ENCODE data around the gene ZNF888.
"Not testable (repeated sequence)": the region's sequence is repeated elsewhere in the genome, so short reads cannot be mapped to it uniquely, and the experiment has no call there.

ZNF888 gene

DNA sequence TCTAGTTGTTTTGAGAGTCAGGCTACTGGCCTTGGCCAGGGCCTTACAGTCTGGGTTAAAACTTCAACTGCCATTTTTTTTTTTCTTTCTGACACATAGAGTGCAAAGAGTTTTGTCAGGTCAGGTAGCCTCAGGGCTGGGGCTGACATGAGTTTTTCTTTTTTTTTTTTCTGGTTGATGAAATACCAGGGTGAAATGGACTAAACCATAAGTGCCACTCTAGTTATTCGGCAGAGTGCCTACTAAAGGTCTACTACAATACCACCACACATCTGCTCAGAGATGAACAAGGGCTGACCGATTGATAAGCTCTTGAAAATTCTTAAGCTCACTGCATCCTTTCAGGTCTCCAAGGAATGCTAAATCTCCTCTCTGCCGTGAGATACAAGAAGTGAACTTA, 21.4 kb downstream of the ZNF888 start:
- in situ Hi-C loops (cut with HindIII; ENCODE audit: low sequenced_read_pairs) = no loop called here
- H3K4me3 ChIP-seq (ENCODE audit: low read depth, low read length) = no peak overlapping the region
- DNase-seq (ENCODE audit: low read depth) = no peak
- TF ChIP-seq, protein P1, sequence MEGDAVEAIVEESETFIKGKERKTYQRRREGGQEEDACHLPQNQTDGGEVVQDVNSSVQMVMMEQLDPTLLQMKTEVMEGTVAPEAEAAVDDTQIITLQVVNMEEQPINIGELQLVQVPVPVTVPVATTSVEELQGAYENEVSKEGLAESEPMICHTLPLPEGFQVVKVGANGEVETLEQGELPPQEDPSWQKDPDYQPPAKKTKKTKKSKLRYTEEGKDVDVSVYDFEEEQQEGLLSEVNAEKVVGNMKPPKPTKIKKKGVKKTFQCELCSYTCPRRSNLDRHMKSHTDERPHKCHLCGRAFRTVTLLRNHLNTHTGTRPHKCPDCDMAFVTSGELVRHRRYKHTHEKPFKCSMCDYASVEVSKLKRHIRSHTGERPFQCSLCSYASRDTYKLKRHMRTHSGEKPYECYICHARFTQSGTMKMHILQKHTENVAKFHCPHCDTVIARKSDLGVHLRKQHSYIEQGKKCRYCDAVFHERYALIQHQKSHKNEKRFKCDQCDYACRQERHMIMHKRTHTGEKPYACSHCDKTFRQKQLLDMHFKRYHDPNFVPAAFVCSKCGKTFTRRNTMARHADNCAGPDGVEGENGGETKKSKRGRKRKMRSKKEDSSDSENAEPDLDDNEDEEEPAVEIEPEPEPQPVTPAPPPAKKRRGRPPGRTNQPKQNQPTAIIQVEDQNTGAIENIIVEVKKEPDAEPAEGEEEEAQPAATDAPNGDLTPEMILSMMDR (IDR thresholded peaks at IDR 0.05; ENCODE audit: low read depth, low read length, missing control alignments) = no peak

DNA sequence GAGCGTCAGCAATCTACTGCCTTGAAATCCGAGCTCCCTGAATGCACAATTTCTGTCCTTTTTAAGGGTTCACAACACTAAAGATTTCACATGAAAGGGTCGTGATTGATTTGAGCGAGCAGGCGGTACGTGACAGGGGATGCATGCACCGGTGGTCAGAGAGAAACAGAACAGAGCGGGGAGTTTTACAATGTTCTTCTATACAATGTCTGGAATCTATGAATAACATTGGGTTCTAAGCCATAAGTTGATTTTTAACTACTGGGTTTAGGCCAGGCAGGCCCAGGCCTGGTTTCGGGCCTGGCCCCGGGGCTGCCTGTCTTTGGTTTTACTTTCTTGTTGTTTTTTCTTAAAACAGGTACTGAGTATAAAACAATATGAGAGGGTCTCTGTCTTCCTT, 24.6 kb downstream of the ZNF888 start:
- DNase-seq (ENCODE audit: low read depth); in situ Hi-C loops (cut with HindIII; ENCODE audit: low sequenced_read_pairs); H3K4me3 ChIP-seq (ENCODE audit: low read depth, low read length): not testable (repeated sequence)

DNA sequence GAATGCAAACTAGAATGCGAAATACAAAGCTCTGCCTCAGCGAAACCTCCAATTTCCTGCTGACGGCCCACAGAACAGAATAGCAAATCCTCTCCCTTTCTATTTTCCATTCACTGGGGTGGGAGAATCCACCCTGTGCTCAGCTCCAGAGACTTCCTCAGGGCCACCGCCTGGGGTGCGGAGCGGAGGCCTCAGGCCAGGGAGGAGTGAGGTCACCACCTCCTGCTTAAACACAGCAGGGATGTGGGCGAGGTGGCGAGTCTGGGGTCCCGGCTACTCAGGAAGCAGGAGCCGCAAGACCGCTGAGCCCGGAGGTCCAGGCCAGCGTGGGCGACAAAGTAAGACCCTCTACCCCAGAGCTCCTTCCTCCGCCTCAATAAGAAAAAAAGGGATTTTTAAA, 25.1 kb downstream of the ZNF888 start:
- H3K4me3 ChIP-seq (ENCODE audit: low read depth, low read length) = peak overlapping the region; percentile 86
- in situ Hi-C loops (cut with HindIII; ENCODE audit: low sequenced_read_pairs) = no loop called here
- TF ChIP-seq, protein P1 (IDR thresholded peaks at IDR 0.05; ENCODE audit: low read depth, low read length, missing control alignments) = no peak
- DNase-seq (ENCODE audit: low read depth) = no peak

DNA sequence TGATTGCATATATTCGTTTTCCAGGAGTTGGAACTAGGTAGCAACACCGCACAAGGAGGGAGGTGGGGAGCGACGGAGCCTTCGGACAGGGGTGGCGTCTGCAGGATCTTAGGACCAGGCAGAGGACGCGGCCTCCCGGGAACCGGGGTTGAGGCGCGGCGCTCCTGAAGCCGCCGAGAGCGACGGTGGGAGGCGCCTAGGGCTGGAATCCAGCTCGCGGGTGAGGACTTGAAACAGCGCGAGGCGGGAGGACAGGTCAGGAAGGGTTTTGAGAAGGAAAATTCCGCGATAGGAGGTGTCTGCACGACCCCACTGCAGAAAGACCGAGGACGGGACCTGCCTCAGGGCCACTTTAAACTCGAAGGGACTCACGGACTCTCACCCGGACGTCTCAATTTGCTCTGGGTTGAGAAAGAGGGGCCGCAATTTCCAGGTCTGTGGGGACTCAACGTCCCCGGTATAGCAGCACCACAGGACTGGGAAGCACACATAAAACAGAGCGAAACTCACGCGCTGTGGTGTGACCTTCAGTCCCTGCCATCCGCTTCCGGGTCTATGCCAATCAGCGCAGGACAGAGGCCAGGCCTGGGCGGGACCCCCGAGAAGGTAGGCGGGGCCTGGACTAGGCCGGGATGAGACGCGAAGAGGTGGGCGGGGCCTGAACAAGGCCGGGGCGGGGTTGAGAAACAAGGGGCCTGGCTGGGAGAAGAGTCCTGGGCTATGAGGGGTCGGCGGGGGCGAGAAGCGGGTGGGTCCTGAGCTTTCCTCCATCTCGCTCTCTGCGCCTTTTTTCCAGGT, 25.9 kb downstream of the ZNF888 start, which contains the start of gene ZNF320:
ZNF320 (minus strand) TSS at position 498 of the 798 bp plus-strand sequence. CDS start 7,380 bp downstream, outside the sequence.
- peak; percentile 63 for DNase-seq (ENCODE audit: low read depth)
- in situ Hi-C loops (cut with HindIII; ENCODE audit: low sequenced_read_pairs) = no loop called here
- TF ChIP-seq, protein P1 (IDR thresholded peaks at IDR 0.05; ENCODE audit: low read depth, low read length, missing control alignments) = no peak
- H3K4me3 ChIP-seq (ENCODE audit: low read depth, low read length) = peak within 1 kb of the TSS; percentile 86

DNA sequence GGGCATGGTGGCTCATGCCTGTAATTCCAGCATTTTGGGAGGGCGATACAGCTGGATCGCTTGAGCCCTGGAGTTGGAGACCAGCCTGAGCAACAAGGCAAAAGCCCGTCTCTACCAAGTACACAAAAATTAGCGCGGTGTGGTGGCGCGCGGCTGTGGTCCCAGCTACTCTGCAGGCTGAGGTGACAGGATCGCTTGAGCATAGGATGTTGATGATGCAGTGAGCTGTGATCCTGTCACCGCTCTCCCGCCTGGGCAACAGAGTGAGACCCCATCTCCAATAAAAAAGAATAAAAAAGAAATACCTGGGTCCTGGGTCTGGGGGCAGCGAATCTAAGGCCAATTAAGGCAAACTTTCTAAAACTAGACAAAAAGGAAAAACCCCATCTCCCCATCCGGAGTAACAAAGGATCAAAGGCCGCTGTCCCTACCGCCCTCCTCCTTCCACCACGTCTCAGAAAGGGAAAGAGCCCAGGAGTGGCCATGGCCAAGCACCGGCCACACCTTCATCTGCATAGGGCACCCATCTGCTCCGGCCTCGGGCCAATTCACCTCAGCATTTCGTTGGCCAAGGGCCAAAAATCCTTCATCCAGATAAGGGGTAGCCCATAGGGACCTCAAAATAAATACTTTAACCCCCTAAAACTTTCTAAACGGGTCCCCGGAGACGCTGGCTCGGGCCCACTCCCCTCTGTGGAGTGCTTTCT, 26.6 kb downstream of the ZNF888 start:
- TF ChIP-seq, protein P1 (IDR thresholded peaks at IDR 0.05; ENCODE audit: low read depth, low read length, missing control alignments) = no peak
- in situ Hi-C loops (cut with HindIII; ENCODE audit: low sequenced_read_pairs) = no loop called here
- no peak for DNase-seq (ENCODE audit: low read depth)
- peak overlapping the region; percentile 86 for H3K4me3 ChIP-seq (ENCODE audit: low read depth, low read length)

DNA sequence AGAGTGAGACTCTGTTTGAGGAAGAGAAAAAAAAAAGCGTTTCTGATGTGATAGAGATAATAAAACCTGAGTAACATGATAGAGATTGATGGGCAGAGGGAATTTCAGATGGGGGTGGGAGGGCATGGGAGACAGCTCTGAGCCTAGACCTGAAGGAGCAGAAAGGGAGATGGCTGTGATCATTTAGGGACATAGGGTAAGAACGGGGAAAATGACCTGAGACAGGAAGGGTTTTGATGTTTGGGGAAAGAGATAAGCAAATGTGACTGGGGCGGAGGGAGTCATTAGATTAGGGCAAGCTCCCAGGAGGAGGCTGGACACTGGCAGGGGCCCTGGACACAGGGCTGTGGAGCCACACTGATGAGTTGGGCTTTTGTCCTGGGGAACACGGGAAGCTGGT, 31.9 kb downstream of the ZNF888 start:
- H3K4me3 ChIP-seq (ENCODE audit: low read depth, low read length) = no peak overlapping the region
- no peak for DNase-seq (ENCODE audit: low read depth)
- in situ Hi-C loops (cut with HindIII; ENCODE audit: low sequenced_read_pairs) = no loop called here
- TF ChIP-seq, protein P1 (IDR thresholded peaks at IDR 0.05; ENCODE audit: low read depth, low read length, missing control alignments) = no peak

DNA sequence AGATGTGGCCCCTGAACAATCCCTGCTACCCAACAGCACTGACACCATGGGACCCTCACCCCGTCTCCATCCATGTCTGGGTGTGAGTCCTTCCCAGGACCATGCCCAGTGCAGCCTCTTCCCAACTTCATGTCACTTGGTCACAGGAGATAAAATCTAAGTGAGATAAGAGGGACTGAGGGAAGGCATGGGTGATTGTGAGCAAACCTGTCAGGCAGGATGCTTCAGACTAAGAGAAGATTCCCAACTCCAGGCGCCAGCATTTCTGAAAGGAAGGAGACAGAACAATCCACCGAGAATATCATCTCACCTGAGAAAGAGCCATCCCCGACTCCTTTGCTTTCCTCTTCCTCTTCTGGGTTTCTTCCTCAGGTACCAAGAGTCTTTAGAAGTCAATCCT, 33.3 kb downstream of the ZNF888 start:
- in situ Hi-C loops (cut with HindIII; ENCODE audit: low sequenced_read_pairs) = no loop called here
- no peak for DNase-seq (ENCODE audit: low read depth)
- TF ChIP-seq, protein P1 (IDR thresholded peaks at IDR 0.05; ENCODE audit: low read depth, low read length, missing control alignments) = no peak
- H3K4me3 ChIP-seq (ENCODE audit: low read depth, low read length) = no peak overlapping the region
